ENCODE measurements around the gene NUDT8. TPM values are rescaled to one million over a fixed set of nuclear protein-coding genes. Genes with fewer than 3 reads are reported as not detected.
"Not testable (repeated sequence)": the region's sequence is repeated elsewhere in the genome, so short reads cannot be mapped to it uniquely, and the experiment has no call there.

NUDT8 gene
- total and polyA plus RNA-seq, 4 donors = 6.3 to 22.3 (median 16.0) TPM

GRCh38 chr11:67599149-67599548 is 30.6 kb downstream of the NUDT8 start:
- no peak for ATAC-seq (ENCODE audit: insufficient read depth, low FRiP score)
- DNase-seq = no peak
- Histone ChIP-seq H3K9me3 (ENCODE audit: control insufficient read depth in 4 of 4, insufficient read depth in 3 of 4, low read length in 3 of 4) (no peaks in the 10 kb centered on the region), H3K4me1 (ENCODE audit: control insufficient read depth in 5 of 5, insufficient read depth in 5 of 5, low read length in 5 of 5) (no peaks in the 10 kb centered on the region), H3K36me3 (ENCODE audit: control insufficient read depth in 4 of 4, insufficient read depth in 4 of 4, low read length in 4 of 4) (no peaks in the 10 kb centered on the region), H3K27ac (ENCODE audit: low read depth in 1 of 2, low read length in 1 of 2) (no peak overlapping the region), H3K9ac (ENCODE audit: insufficient read depth in 1 of 2, low read length in 2 of 2) (no peak overlapping the region), H3K27me3 (ENCODE audit: control insufficient read depth in 3 of 3, insufficient read depth in 3 of 3, low read length in 2 of 3) (no peaks in the 10 kb centered on the region), H3K4me3 (no peak overlapping the region)
- TF ChIP-seq, protein P1, sequence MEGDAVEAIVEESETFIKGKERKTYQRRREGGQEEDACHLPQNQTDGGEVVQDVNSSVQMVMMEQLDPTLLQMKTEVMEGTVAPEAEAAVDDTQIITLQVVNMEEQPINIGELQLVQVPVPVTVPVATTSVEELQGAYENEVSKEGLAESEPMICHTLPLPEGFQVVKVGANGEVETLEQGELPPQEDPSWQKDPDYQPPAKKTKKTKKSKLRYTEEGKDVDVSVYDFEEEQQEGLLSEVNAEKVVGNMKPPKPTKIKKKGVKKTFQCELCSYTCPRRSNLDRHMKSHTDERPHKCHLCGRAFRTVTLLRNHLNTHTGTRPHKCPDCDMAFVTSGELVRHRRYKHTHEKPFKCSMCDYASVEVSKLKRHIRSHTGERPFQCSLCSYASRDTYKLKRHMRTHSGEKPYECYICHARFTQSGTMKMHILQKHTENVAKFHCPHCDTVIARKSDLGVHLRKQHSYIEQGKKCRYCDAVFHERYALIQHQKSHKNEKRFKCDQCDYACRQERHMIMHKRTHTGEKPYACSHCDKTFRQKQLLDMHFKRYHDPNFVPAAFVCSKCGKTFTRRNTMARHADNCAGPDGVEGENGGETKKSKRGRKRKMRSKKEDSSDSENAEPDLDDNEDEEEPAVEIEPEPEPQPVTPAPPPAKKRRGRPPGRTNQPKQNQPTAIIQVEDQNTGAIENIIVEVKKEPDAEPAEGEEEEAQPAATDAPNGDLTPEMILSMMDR (IDR thresholded peaks at IDR 0.05; ENCODE audit: control extremely low read depth, extremely low read depth) = no peak
- WGBS, 2 donors = 73 to 79% methylated on average over 1 of the region's 1 CpG

DNA sequence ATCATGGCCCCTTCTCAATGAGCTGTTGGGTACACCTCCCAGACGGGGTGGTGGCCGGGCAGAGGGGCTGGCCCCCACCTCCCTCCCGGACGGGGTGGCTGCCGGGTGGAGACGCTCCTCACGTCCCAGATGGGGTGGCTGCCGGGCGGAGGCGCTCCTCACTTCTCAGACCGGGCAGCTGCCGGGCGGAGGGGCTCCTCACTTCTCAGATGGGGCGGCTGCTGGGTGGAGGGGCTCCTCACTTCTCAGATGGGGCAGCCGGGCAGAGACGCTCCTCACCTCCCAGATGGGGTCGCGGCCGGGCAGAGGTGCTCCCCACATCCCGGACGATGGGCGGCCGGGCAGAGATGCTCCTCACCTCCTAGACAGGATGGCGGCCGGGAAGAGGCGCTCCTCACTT is 31.8 kb downstream of the NUDT8 start:
- WGBS, 2 donors = 95% methylated on average over 25 to 26 of the region's 26 CpGs
- H3K4me1 ChIP-seq (ENCODE audit: control insufficient read depth in 5 of 5, insufficient read depth in 5 of 5, low read length in 5 of 5); H3K9ac ChIP-seq (ENCODE audit: insufficient read depth in 1 of 2, low read length in 2 of 2); H3K36me3 ChIP-seq (ENCODE audit: control insufficient read depth in 4 of 4, insufficient read depth in 4 of 4, low read length in 4 of 4); H3K27me3 ChIP-seq (ENCODE audit: control insufficient read depth in 3 of 3, insufficient read depth in 3 of 3, low read length in 2 of 3); H3K4me3 ChIP-seq; H3K9me3 ChIP-seq (ENCODE audit: control insufficient read depth in 4 of 4, insufficient read depth in 3 of 4, low read length in 3 of 4); DNase-seq; ATAC-seq (ENCODE audit: insufficient read depth, low FRiP score); H3K27ac ChIP-seq (ENCODE audit: low read depth in 1 of 2, low read length in 1 of 2): not testable (repeated sequence)

DNA sequence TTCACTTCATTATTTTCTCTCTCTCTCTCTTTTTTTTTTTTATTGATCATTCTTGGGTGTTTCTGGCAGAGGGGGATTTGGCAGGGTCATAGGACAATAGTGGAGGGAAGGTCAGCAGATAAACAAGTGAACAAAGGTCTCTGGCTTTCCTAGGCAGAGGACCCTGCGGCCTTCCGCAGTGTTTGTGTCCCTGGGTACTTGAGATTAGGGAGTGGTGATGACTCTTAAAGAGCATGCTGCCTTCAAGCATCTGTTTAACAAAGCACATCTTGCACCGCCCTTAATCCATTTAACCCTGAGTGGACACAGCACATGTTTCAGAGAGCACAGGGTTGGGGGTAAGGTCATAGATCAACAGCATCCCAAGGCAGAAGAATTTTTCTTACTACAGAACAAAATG is 32.3 kb downstream of the NUDT8 start:
- not testable (repeated sequence) for H3K4me1 ChIP-seq (ENCODE audit: control insufficient read depth in 5 of 5, insufficient read depth in 5 of 5, low read length in 5 of 5); H3K27ac ChIP-seq (ENCODE audit: low read depth in 1 of 2, low read length in 1 of 2); H3K4me3 ChIP-seq; H3K27me3 ChIP-seq (ENCODE audit: control insufficient read depth in 3 of 3, insufficient read depth in 3 of 3, low read length in 2 of 3); H3K9ac ChIP-seq (ENCODE audit: insufficient read depth in 1 of 2, low read length in 2 of 2); ATAC-seq (ENCODE audit: insufficient read depth, low FRiP score); H3K36me3 ChIP-seq (ENCODE audit: control insufficient read depth in 4 of 4, insufficient read depth in 4 of 4, low read length in 4 of 4); DNase-seq; H3K9me3 ChIP-seq (ENCODE audit: control insufficient read depth in 4 of 4, insufficient read depth in 3 of 4, low read length in 3 of 4)
- WGBS, 2 donors = no CpG with 5 or more reads among the region's 3 CpGs

- DNase-seq = no peak
Observed at GRCh38 chr11:67596753-67597300, 32.9 kb downstream of the NUDT8 start.

More at GRCh38 chr11:67596753-67597300, 32.9 kb downstream of the NUDT8 start:
- Histone ChIP-seq H3K36me3 (ENCODE audit: control insufficient read depth in 4 of 4, insufficient read depth in 4 of 4, low read length in 4 of 4) (no peaks in the 10 kb centered on the region), H3K27me3 (ENCODE audit: control insufficient read depth in 3 of 3, insufficient read depth in 3 of 3, low read length in 2 of 3) (no peaks in the 10 kb centered on the region), H3K27ac (ENCODE audit: low read depth in 1 of 2, low read length in 1 of 2) (no peak overlapping the region), H3K4me1 (ENCODE audit: control insufficient read depth in 5 of 5, insufficient read depth in 5 of 5, low read length in 5 of 5) (no peaks in the 10 kb centered on the region), H3K9me3 (ENCODE audit: control insufficient read depth in 4 of 4, insufficient read depth in 3 of 4, low read length in 3 of 4) (no peaks in the 10 kb centered on the region), H3K4me3 (no peak overlapping the region), H3K9ac (ENCODE audit: insufficient read depth in 1 of 2, low read length in 2 of 2) (no peak overlapping the region)
- no peak for ATAC-seq (ENCODE audit: insufficient read depth, low FRiP score)
- TF ChIP-seq, protein P1 (IDR thresholded peaks at IDR 0.05; ENCODE audit: control extremely low read depth, extremely low read depth) = no peak
- whole genome bisulfite sequencing, 2 donors = 47 to 82% methylated on average over 1 of the region's 1 CpG

All from lung (tissue), 12 donors.